ENCODE results near the gene CLIC4. TPM values are rescaled to one million over a fixed set of nuclear protein-coding genes. Genes with fewer than 3 reads are reported as not detected.

Gene CLIC4
- total and polyA plus RNA-seq, 10 of the 15 experiments (the other 5 are each of a cell fraction or from before 2014, with no cell fraction given) = 20.4 to 107 (median 69.6) TPM

DNA sequence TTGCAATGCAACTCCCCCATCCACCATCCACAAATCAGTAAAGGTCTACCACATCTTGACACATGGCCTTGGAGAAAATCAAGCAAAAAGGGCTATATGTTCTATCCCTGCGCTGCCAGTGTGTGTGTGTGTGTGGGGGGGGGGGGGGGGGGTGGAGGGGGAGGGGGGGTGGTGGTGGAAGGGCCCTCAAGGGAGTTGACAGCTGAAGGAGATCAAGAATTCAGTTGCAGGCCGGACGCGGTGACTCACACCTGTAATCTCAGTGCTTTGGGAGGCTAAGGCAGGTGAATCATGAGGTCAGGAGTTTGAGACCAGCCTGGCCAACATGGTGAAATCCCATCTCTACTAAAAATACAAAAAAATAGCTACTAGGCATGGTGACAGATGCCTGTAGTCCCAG lies 37.6 kb upstream of the CLIC4 start:
- FAIRE-seq (no peak), DNase-seq (ENCODE audit: low read depth, low spot score) (no peak), ATAC-seq (no peak)
- SMC1A ChIA-PET (ENCODE audit: uncharacterized antibody, unreplicated experiment) = interaction anchor here (0.9 to 4.5 kb wide), 2 partner anchors 12 to 127 kb away, joined by 3 to 26 read pairs; no protein-coding TSS in a partner anchor
- RAD21 ChIA-PET (ENCODE audit: unreplicated experiment) = interaction anchor here (1.2 to 2.0 kb wide), 2 partner anchors 38 to 123 kb away, joined by 3 to 8 read pairs; partner anchors contain the start of gene CLIC4
- H3K79me2 ChIP-seq (ENCODE audit: control insufficient read depth, insufficient read depth, low read length) = no peaks in the 10 kb centered on the region
- CTCF ChIA-PET = interaction anchor here (0.6 to 0.8 kb wide), 4 partner anchors 19 to 361 kb away, joined by 3 read pairs; no protein-coding TSS in a partner anchor
- POLR2A ChIA-PET = interaction anchor here (0.6 kb wide), 1 partner anchor 811 kb away, joined by 5 read pairs; no protein-coding TSS in a partner anchor
- intact Hi-C loops (cut with micrococcal nuclease; ENCODE audit: unreplicated experiment) = no loop called here
- H3K9me3 ChIP-seq (replicated peaks; ENCODE audit: control insufficient read depth, insufficient read depth, low read length) = no peaks in the 10 kb centered on the region
- no peaks in the 10 kb centered on the region for H3K27me3 ChIP-seq (replicated peaks in 1 of 2; ENCODE audit: control insufficient read depth in 2 of 2, insufficient read depth in 2 of 2, low read length in 1 of 2)
- H4K20me1 ChIP-seq (ENCODE audit: control insufficient read depth, insufficient read depth) = no peaks in the 10 kb centered on the region
- H3K4me1 ChIP-seq (ENCODE audit: control insufficient read depth, insufficient read depth, low read length) = peaks cover 3% of the 10 kb centered on the region
- in situ Hi-C loops (cut with MboI) = no loop called here
- 60% methylated on average over 1 of the region's 4 CpGs for WGBS (ENCODE audit: insufficient coverage, insufficient replicate concordance, low lambda C conversion rate, missing lambda C conversion rate)
- H2AFZ ChIP-seq (ENCODE audit: control insufficient read depth, low read depth, low read length) = no peak overlapping the region
- H3K4me3 ChIP-seq = no peak overlapping the region
- no peak overlapping the region for H3K9ac ChIP-seq (ENCODE audit: control insufficient read depth, insufficient read depth, low read length)
- no TSS peak for BruUV-seq (replicated peaks)
- H3K36me3 ChIP-seq (ENCODE audit: control insufficient read depth in 2 of 2, insufficient read depth in 2 of 2, low read length in 1 of 2) = no peaks in the 10 kb centered on the region
- no peak overlapping the region for H3K27ac ChIP-seq (ENCODE audit: control insufficient read depth, insufficient read depth)
- H3K4me2 ChIP-seq (ENCODE audit: control insufficient read depth, insufficient read depth) = no peak overlapping the region
- TF ChIP-seq NFYB (IDR thresholded peaks at IDR 0.05; ENCODE audit: insufficient read depth, low read depth, low read length) (no peak), KAT2A (conservative IDR thresholded peaks at IDR 0.05; ENCODE audit: control insufficient read depth, low read depth, low read length) (no peak), IKZF1 (conservative IDR thresholded peaks at IDR 0.05) (no peak), RAD51 (IDR thresholded peaks at IDR 0.05) (no peak), PAX8 (IDR thresholded peaks at IDR 0.05) (no peak), TAF1 (IDR thresholded peaks at IDR 0.05; ENCODE audit: borderline replicate concordance, low read depth, low read length) (no peak), BCLAF1 (IDR thresholded peaks at IDR 0.05) (no peak), NR2F1 (conservative IDR thresholded peaks at IDR 0.05) (no peak), NR2C1 (IDR thresholded peaks at IDR 0.05) (no peak), E4F1 (IDR thresholded peaks at IDR 0.05; ENCODE audit: borderline replicate concordance, partially characterized antibody) (no peak), MTA3 (IDR thresholded peaks at IDR 0.05; ENCODE audit: borderline replicate concordance, low read length) (no peak), SMC3 (IDR thresholded peaks at IDR 0.05; ENCODE audit: borderline replicate concordance, low read length) (no peak), RFX5 (IDR thresholded peaks at IDR 0.05; ENCODE audit: low read depth, low read length) (no peak)
- TF ChIP-seq, protein P1, sequence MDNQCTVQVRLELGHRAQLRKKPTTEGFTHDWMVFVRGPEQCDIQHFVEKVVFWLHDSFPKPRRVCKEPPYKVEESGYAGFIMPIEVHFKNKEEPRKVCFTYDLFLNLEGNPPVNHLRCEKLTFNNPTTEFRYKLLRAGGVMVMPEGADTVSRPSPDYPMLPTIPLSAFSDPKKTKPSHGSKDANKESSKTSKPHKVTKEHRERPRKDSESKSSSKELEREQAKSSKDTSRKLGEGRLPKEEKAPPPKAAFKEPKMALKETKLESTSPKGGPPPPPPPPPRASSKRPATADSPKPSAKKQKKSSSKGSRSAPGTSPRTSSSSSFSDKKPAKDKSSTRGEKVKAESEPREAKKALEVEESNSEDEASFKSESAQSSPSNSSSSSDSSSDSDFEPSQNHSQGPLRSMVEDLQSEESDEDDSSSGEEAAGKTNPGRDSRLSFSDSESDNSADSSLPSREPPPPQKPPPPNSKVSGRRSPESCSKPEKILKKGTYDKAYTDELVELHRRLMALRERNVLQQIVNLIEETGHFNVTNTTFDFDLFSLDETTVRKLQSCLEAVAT (IDR thresholded peaks at IDR 0.05) = no peak
- TF ChIP-seq, protein P2, sequence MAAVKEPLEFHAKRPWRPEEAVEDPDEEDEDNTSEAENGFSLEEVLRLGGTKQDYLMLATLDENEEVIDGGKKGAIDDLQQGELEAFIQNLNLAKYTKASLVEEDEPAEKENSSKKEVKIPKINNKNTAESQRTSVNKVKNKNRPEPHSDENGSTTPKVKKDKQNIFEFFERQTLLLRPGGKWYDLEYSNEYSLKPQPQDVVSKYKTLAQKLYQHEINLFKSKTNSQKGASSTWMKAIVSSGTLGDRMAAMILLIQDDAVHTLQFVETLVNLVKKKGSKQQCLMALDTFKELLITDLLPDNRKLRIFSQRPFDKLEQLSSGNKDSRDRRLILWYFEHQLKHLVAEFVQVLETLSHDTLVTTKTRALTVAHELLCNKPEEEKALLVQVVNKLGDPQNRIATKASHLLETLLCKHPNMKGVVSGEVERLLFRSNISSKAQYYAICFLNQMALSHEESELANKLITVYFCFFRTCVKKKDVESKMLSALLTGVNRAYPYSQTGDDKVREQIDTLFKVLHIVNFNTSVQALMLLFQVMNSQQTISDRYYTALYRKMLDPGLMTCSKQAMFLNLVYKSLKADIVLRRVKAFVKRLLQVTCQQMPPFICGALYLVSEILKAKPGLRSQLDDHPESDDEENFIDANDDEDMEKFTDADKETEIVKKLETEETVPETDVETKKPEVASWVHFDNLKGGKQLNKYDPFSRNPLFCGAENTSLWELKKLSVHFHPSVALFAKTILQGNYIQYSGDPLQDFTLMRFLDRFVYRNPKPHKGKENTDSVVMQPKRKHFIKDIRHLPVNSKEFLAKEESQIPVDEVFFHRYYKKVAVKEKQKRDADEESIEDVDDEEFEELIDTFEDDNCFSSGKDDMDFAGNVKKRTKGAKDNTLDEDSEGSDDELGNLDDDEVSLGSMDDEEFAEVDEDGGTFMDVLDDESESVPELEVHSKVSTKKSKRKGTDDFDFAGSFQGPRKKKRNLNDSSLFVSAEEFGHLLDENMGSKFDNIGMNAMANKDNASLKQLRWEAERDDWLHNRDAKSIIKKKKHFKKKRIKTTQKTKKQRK (IDR thresholded peaks at IDR 0.05; ENCODE audit: low read depth, low read length) = no peak
